Ishikawa (cell line): Measurements from ENCODE around the gene OR51D1.

ENCODE experiments used
- CEBPB ChIP-seq: IDR thresholded peaks from 2 replicates; pipeline ENCODE4 v1.6.1; 2012
- CREB1 ChIP-seq: IDR thresholded peaks from 2 replicates; pipeline ENCODE4 v1.6.1; 2012; ENCODE audit warnings: low read depth
- EGR1 ChIP-seq: IDR thresholded peaks from 2 replicates; pipeline ENCODE4 v1.6.1; 2012
- EP300 ChIP-seq: IDR thresholded peaks from 2 replicates; pipeline ENCODE4 v1.6.1; 2012; ENCODE audit warnings: borderline replicate concordance
- FOXM1 ChIP-seq: IDR thresholded peaks from 2 replicates; pipeline ENCODE4 v1.6.1; 2012; ENCODE audit warnings: low read depth, borderline replicate concordance
- NFIC ChIP-seq: IDR thresholded peaks from 2 replicates; pipeline ENCODE4 v1.6.1; 2012
- RAD21 ChIP-seq: IDR thresholded peaks from 2 replicates; pipeline ENCODE4 v1.6.1; 2012; ENCODE audit warnings: low read depth
- TAF1 ChIP-seq: IDR thresholded peaks from 2 replicates; pipeline ENCODE4 v1.6.1; 2012; ENCODE audit warnings: low read depth, mild to moderate bottlenecking
- TCF12 ChIP-seq: IDR thresholded peaks from 2 replicates; pipeline ENCODE4 v1.6.1; 2012; ENCODE audit warnings: low read depth
- TEAD4 ChIP-seq: IDR thresholded peaks from 2 replicates; pipeline ENCODE4 v1.6.1; 2012
- YY1 ChIP-seq: IDR thresholded peaks from 2 replicates; pipeline ENCODE4 v1.6.1; 2012; ENCODE audit warnings: low read depth
- ZBTB7A ChIP-seq: IDR thresholded peaks from 2 replicates; pipeline ENCODE4 v1.6.1; 2012; ENCODE audit warnings: low read depth
- TF ChIP-seq, protein P1 (sequence below): IDR thresholded peaks from 2 replicates; pipeline ENCODE4 v1.6.1; 2012
- TF ChIP-seq, protein P2 (sequence below): IDR thresholded peaks from 2 replicates; pipeline ENCODE4 v1.6.1; 2012; ENCODE audit warnings: low read depth, mild to moderate bottlenecking
- TF ChIP-seq, protein P3 (sequence below): IDR thresholded peaks from 2 replicates; pipeline ENCODE4 v1.6.1; 2012

OR51D1 gene

DNA sequence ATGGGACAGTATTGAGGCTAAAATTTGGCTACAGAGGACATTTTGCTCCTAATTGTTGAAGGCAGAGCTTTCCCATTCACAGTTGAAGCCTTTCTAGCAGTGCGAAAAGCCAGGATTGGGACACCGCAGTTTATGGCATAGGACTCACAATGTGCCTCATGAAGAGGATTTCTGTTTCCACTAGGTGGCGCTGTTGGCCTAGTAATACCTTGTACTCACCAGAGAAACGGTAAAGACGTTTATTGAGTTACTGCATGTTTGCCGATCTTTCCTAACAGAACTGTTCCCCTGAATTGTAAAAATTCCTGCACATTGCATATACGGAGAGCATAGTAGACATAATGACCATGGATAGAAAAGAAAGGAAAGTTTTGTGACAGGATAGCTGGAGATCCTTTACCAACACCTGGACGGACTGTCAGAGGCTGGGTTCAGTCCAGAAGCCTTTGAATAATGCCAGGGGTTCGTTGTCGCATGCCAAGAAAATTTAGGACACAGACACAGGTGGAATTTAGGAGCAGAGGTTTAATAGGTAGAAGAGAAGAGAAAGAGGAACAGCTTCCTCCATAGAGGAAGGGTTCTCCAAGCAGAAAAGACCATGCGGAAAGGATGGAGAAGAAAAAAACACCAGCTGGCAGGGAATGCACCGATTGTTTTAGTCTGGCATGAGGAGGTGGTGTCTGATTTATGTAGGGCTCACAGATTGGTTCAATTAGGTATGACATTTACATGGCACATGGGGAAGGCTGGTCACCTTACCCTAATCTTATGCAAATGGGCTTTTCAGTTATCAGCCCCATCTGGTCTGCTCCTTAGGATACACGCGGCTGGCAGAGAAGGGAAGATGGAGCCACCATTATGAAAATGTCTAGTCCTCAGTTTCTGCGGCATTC lies 10.8 kb upstream of the OR51D1 start:
- TF ChIP-seq RAD21 = peak; percentile 69
- TF ChIP-seq, protein P1, sequence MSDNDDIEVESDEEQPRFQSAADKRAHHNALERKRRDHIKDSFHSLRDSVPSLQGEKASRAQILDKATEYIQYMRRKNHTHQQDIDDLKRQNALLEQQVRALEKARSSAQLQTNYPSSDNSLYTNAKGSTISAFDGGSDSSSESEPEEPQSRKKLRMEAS = no peak

DNA sequence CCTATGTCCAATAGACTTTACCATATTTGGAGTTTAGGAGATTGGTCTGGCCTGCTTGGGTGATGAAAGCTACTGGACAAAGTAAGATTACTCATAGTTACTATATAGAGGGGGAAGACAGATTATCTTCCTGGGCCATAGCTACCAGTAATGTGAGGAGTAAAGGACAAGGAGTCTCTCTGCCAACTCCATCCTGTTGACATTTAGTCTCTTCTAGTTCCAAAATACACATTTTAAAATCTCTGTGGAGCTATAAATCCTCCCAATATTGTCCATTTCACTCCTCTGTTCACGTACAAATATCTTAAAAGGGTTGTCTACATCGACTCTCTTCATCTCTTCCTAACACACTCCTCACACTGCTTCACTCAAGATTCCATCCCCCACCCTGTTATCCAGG lies 1.1 kb upstream of the OR51D1 start:
- TF ChIP-seq, protein P2, sequence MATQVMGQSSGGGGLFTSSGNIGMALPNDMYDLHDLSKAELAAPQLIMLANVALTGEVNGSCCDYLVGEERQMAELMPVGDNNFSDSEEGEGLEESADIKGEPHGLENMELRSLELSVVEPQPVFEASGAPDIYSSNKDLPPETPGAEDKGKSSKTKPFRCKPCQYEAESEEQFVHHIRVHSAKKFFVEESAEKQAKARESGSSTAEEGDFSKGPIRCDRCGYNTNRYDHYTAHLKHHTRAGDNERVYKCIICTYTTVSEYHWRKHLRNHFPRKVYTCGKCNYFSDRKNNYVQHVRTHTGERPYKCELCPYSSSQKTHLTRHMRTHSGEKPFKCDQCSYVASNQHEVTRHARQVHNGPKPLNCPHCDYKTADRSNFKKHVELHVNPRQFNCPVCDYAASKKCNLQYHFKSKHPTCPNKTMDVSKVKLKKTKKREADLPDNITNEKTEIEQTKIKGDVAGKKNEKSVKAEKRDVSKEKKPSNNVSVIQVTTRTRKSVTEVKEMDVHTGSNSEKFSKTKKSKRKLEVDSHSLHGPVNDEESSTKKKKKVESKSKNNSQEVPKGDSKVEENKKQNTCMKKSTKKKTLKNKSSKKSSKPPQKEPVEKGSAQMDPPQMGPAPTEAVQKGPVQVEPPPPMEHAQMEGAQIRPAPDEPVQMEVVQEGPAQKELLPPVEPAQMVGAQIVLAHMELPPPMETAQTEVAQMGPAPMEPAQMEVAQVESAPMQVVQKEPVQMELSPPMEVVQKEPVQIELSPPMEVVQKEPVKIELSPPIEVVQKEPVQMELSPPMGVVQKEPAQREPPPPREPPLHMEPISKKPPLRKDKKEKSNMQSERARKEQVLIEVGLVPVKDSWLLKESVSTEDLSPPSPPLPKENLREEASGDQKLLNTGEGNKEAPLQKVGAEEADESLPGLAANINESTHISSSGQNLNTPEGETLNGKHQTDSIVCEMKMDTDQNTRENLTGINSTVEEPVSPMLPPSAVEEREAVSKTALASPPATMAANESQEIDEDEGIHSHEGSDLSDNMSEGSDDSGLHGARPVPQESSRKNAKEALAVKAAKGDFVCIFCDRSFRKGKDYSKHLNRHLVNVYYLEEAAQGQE = no peak
- no peak for TF ChIP-seq EGR1
- no peak for TF ChIP-seq EP300
- TF ChIP-seq RAD21 = no peak
- TF ChIP-seq CREB1 = no peak
- no peak for TF ChIP-seq CEBPB
- TF ChIP-seq ZBTB7A = no peak
- TF ChIP-seq, protein P3, sequence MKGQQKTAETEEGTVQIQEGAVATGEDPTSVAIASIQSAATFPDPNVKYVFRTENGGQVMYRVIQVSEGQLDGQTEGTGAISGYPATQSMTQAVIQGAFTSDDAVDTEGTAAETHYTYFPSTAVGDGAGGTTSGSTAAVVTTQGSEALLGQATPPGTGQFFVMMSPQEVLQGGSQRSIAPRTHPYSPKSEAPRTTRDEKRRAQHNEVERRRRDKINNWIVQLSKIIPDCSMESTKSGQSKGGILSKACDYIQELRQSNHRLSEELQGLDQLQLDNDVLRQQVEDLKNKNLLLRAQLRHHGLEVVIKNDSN = no peak
- TF ChIP-seq TCF12 = no peak
- no peak for TF ChIP-seq NFIC
- TF ChIP-seq TEAD4 = no peak

- TF ChIP-seq YY1 = no peak
- TF ChIP-seq, protein P2 = no peak
- TF ChIP-seq EGR1 = no peak
- TF ChIP-seq, protein P1 = no peak
- TF ChIP-seq, protein P3 = no peak
- TF ChIP-seq EP300 = no peak
- no peak for TF ChIP-seq TAF1
- TF ChIP-seq CEBPB = no peak
- no peak for TF ChIP-seq NFIC
- TF ChIP-seq TEAD4 = no peak
- no peak for TF ChIP-seq RAD21
- TF ChIP-seq TCF12 = no peak
- no peak for TF ChIP-seq ZBTB7A
Observed at GRCh38 chr11:4637662-4638047, 378 bp downstream of the OR51D1 start.

- TF ChIP-seq, protein P2 = no peak
Observed at GRCh38 chr11:4639931-4640330, 2.7 kb downstream of the OR51D1 start.

DNA sequence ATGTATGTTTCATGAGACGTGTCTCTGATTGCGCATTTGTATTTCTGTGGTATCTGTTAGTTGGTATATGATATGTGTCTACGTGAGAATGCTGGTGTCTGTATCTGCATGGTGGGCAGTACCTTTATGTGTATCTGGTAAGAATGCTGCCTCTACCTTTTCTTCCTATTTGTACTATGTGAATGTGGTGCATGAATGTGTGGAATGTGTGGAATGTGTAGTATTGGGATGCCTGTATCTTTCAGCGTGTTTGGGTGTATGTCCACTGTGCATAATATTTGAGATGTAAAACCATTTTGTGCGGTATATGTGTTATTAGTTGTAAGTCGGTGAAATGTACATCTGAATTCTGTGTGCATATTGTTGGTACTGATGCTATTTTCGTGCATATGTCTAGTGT lies 4.2 kb downstream of the OR51D1 start:
- TF ChIP-seq NFIC (no peak), YY1 (no peak), RAD21 (no peak), TEAD4 (peak; percentile 57; the same call in 1 of the 2 replicates)

GRCh38 chr11:4642043-4642442 lies 4.8 kb downstream of the OR51D1 start:
- TF ChIP-seq EGR1 (no peak), FOXM1 (no peak), EP300 (no peak), TCF12 (no peak), TAF1 (no peak), CEBPB (no peak)
- TF ChIP-seq, protein P1 = no peak
- TF ChIP-seq, protein P3 = no peak
